Coronary artery (tissue), 2 donors: ENCODE data around the gene CYP1A1.
"Not testable (repeated sequence)": the region's sequence is repeated elsewhere in the genome, so short reads cannot be mapped to it uniquely, and the experiment has no call there.

ENCODE experiments used
- DNase-seq: peaks from one replicate; pipeline ENCODE4 v3.0.0-alpha.2; 2017; ENCODE audit warnings: low spot score
- H3K27ac ChIP-seq, 2 donors: fragments of 200-600 bp; sonication (generic); one replicate each; pipeline ENCODE4 v1.5.1; 2016 to 2019
- H3K4me3 ChIP-seq: fragments of 200-600 bp; sonication (generic); 2 replicates; pipeline ENCODE4 v1.5.1; 2016; ENCODE audit warnings: mild to moderate bottlenecking, moderate library complexity
- CTCF ChIP-seq: fragments of 200-600 bp; sonication (generic); IDR thresholded peaks from one replicate; pipeline ENCODE4 v1.5.1; 2019; ENCODE audit warnings: antibody characterized with exemption

CYP1A1 gene

DNA sequence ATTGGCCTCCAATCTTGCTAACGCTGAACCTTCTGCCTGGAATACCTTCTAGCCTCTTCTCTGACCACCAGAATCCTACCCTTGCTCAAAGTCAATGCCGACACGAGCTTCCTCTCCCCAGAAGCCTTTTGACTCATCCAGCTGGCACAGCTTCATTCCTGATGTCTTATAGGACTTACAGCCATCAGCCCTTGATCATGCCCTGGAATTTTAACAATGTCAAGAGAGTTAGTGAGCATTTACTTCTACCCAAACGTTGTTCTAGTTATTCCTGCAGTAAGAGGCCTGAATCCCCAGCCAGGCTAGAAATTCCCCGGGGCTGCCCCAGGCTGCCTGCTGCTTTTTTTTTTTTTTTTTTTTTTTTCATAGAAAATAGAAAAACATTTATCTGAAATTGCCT, 27.2 kb upstream of the CYP1A1 start:
- H3K27ac ChIP-seq, result no peak overlapping the region
- no peak for TF ChIP-seq CTCF

DNA sequence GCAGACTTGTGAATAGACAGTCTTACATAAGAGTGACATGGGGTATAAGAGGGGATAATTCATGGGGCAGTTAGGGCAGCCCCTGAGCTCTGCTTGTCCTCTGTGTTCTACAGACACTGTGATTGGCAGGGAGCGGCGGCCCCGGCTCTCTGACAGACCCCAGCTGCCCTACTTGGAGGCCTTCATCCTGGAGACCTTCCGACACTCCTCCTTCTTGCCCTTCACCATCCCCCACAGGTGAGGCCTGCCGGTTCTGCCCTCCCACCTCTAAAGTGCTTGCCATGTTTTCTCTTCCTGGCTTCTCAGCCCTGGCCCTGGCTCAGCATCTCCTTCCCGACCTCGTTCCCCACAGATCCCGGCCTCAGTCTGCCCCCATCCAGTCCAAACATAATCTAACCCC, 26.7 kb upstream of the CYP1A1 start:
- Histone ChIP-seq H3K4me3 (no peak overlapping the region), H3K27ac (no peak overlapping the region)
- TF ChIP-seq CTCF, result no peak
- no peak for DNase-seq

More for the DNA sequence above, 27.2 kb upstream of the CYP1A1 start:
- no peak overlapping the region for H3K4me3 ChIP-seq
- DNase-seq, result no peak

- no peak for DNase-seq
- no peak for TF ChIP-seq CTCF
- no peak overlapping the region for H3K4me3 ChIP-seq
These were observed 25.4 kb upstream of the CYP1A1 start for GRCh38 chr15:74750751-74751150.

DNA sequence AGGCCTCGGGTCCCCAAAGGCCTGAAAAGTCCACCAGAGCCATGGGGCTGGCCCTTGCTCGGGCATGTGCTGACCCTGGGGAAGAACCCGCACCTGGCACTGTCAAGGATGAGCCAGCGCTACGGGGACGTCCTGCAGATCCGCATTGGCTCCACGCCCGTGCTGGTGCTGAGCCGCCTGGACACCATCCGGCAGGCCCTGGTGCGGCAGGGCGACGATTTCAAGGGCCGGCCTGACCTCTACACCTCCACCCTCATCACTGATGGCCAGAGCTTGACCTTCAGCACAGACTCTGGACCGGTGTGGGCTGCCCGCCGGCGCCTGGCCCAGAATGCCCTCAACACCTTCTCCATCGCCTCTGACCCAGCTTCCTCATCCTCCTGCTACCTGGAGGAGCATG, 24.5 kb upstream of the CYP1A1 start:
- Histone ChIP-seq H3K27ac (no peak overlapping the region), H3K4me3 (no peak overlapping the region)
- no peak for TF ChIP-seq CTCF
- no peak for DNase-seq

More at GRCh38 chr15:74750751-74751150, 25.4 kb upstream of the CYP1A1 start:
- H3K27ac ChIP-seq, result no peak overlapping the region

DNA sequence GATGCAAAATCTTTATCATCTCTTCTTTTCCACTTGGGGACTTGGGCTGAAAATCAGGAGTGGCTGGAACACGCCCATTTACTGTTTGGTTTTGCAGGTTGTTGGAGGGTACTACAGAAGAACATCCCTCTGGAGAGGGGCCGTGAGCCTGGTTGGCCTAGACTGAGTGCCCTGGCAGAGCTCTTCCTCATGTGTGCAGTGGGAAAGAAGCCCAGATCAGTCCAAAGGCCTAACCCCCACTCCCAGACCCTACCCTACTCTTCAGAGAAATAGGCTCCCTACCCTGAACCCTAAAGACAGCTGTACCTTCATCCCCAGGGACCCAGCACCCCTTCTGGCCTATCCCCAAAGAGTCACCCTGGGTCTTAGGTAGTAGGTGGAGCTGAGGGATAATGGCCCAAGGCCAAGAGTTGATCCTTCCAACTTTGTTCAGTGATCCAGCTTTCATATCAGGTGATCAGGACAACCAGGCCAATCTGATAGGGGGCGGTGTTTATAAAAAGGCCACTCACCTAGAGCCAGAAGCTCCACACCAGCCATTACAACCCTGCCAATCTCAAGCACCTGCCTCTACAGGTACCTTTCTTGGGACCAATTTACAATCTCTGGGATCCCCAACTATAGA, 23.1 kb upstream of the CYP1A1 start, which contains the start of gene CYP1A2:
TSS of gene CYP1A2 (plus strand) at position 524 of the 625 bp plus-strand sequence. CDS start 894 bp downstream, outside the sequence.
- no peak for TF ChIP-seq CTCF
- Histone ChIP-seq H3K27ac (no peak within 1 kb of the TSS), H3K4me3 (no peak within 1 kb of the TSS)
- DNase-seq, result no peak

DNA sequence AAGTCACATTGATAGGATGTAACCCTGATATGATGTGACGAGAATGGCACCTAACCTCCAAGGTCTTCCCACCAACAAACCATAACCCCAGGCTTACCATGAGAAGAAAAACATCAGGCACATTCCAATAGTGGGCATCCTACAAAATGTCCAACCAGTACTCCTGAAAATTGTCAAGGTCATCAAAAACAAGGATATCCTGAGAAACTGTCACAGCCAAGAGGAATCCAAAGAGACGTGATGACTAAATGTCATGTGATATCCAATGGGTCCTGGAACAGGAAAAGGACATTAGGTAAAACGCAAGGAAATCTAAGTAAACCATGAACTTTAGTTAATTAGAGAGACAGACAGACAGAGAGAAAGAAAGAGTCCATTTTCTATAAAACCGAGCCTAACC, 21.1 kb upstream of the CYP1A1 start:
- H3K27ac ChIP-seq, result no peak overlapping the region
- no peak for TF ChIP-seq CTCF
- no peak for DNase-seq
- H3K4me3 ChIP-seq, result no peak overlapping the region

- Histone ChIP-seq H3K4me3 (no peak overlapping the region), H3K27ac (no peak overlapping the region)
- no peak for TF ChIP-seq CTCF
- DNase-seq, result no peak
These were observed 17.1 kb upstream of the CYP1A1 start for GRCh38 chr15:74742422-74742821.

GRCh38 chr15:74738239-74738638, 12.9 kb upstream of the CYP1A1 start:
- not testable (repeated sequence) for H3K4me3 ChIP-seq, H3K27ac ChIP-seq, DNase-seq
